HL-60 (cell line): ENCODE results near the gene IGSF8.

Experiments used
- DNase-seq, 2 experiments: peaks; one replicate each; pipeline ENCODE4 v3.0.0-alpha.2; 2010 to 2020; ENCODE audit warnings: low read depth in 1 of 2, low spot score in 1 of 2
- H3K27ac ChIP-seq: fragments of 250-450 bp; sonication (Bioruptor Pico); replicated peaks from 2 replicates; pipeline ENCODE4 v1.5.1; 2020; ENCODE audit warnings: mild to moderate bottlenecking, moderate library complexity
- H3K27me3 ChIP-seq: fragments of 250-450 bp; sonication (Bioruptor Pico); 2 replicates; pipeline ENCODE4 v1.5.1; 2021; ENCODE audit warnings: mild to moderate bottlenecking, moderate library complexity; ENCODE audit not compliant: insufficient read depth, poor library complexity, severe bottlenecking
- H3K4me3 ChIP-seq: replicated peaks from 2 replicates; pipeline ENCODE4 v1.5.1; 2011; ENCODE audit warnings: mild to moderate bottlenecking, control low read depth, low read length; ENCODE audit not compliant: insufficient read depth
- CTCF ChIP-seq: IDR thresholded peaks from one replicate; pipeline ENCODE4 v1.5.1; 2011; ENCODE audit warnings: low read length, control low read depth, inconsistent platforms; ENCODE audit not compliant: insufficient read depth
- GABPA ChIP-seq: IDR thresholded peaks from 2 replicates; pipeline ENCODE4 v1.6.1; 2012; ENCODE audit warnings: low read depth
- POLR2AphosphoS5 ChIP-seq: IDR thresholded peaks from 2 replicates; pipeline ENCODE4 v1.6.1; 2012; ENCODE audit warnings: low read depth
- REST ChIP-seq: IDR thresholded peaks from 2 replicates; pipeline ENCODE4 v1.6.1; 2012; ENCODE audit warnings: low read depth; ENCODE audit not compliant: insufficient replicate concordance
- SPI1 ChIP-seq: IDR thresholded peaks from 2 replicates; pipeline ENCODE4 v1.6.1; 2012; ENCODE audit warnings: low read depth, mild to moderate bottlenecking, borderline replicate concordance

The IGSF8 gene

GRCh38 chr1:160133990-160134770 lies 35.8 kb upstream of the IGSF8 start:
- Histone ChIP-seq H3K4me3 (no peak overlapping the region), H3K27me3 (no peaks in the 10 kb centered on the region), H3K27ac (no peak overlapping the region)
- DNase-seq, result no peak
- TF ChIP-seq POLR2AphosphoS5 (no peak), GABPA (no peak), REST (no peak), CTCF (no peak), SPI1 (no peak)

- no peak overlapping the region for H3K27ac ChIP-seq
- no peak overlapping the region for H3K4me3 ChIP-seq
- H3K27me3 ChIP-seq, result no peaks in the 10 kb centered on the region
- no peak for DNase-seq
- TF ChIP-seq SPI1 (no peak), GABPA (no peak), POLR2AphosphoS5 (no peak), CTCF (no peak), REST (no peak)
Measured at GRCh38 chr1:160131803-160132565, 33.6 kb upstream of the IGSF8 start.

- Histone ChIP-seq H3K4me3 (no peak overlapping the region), H3K27ac (no peak overlapping the region), H3K27me3 (no peaks in the 10 kb centered on the region)
- DNase-seq, result no peak
- TF ChIP-seq POLR2AphosphoS5 (no peak), REST (no peak), SPI1 (no peak), GABPA (no peak), CTCF (no peak)
Measured at GRCh38 chr1:160130939-160131338, 32.5 kb upstream of the IGSF8 start.
